Omental fat pad (tissue), 4 donors: ENCODE results near the gene STUM. TPM values are rescaled to one million over a fixed set of nuclear protein-coding genes. Genes with fewer than 3 reads are reported as not detected.
A peak's percentile ranks its signal among the peaks of the same experiment; 100 is the strongest.
"Not testable (repeated sequence)": the region's sequence is repeated elsewhere in the genome, so short reads cannot be mapped to it uniquely, and the experiment has no call there.

Experiments
- ATAC-seq: fragments of 150-250 bp; one replicate; pipeline ENCODE4 v1.9.1; 2016; ENCODE audit warnings: mild to moderate bottlenecking, moderate library complexity; ENCODE audit not compliant: low FRiP score
- DNase-seq: peaks from one replicate; pipeline ENCODE4 v3.0.0-alpha.2; 2019; ENCODE audit warnings: low spot score
- total RNA-seq, 4 donors: library from RNA; depleted of rRNA; stranded (reverse); fragments of >200 nt; gene quantifications; one replicate each; pipeline ENCODE4 v1.1.0, GENCODE V29; 2016
- TF ChIP-seq, protein P1 (sequence below), 3 donors: fragments of 450-650 bp; IDR thresholded peaks; one replicate each; pipeline ENCODE4 v1.5.1; 2016 to 2017; ENCODE audit warnings: antibody characterized with exemption in 3 of 3, mild to moderate bottlenecking in 3 of 3, moderate library complexity in 2 of 3

The STUM gene, protein sequence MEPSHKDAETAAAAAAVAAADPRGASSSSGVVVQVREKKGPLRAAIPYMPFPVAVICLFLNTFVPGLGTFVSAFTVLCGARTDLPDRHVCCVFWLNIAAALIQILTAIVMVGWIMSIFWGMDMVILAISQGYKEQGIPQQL
- total RNA-seq: 1 to 10 TPM; 1.9 to 2.8 (median 2.2) TPM

DNA sequence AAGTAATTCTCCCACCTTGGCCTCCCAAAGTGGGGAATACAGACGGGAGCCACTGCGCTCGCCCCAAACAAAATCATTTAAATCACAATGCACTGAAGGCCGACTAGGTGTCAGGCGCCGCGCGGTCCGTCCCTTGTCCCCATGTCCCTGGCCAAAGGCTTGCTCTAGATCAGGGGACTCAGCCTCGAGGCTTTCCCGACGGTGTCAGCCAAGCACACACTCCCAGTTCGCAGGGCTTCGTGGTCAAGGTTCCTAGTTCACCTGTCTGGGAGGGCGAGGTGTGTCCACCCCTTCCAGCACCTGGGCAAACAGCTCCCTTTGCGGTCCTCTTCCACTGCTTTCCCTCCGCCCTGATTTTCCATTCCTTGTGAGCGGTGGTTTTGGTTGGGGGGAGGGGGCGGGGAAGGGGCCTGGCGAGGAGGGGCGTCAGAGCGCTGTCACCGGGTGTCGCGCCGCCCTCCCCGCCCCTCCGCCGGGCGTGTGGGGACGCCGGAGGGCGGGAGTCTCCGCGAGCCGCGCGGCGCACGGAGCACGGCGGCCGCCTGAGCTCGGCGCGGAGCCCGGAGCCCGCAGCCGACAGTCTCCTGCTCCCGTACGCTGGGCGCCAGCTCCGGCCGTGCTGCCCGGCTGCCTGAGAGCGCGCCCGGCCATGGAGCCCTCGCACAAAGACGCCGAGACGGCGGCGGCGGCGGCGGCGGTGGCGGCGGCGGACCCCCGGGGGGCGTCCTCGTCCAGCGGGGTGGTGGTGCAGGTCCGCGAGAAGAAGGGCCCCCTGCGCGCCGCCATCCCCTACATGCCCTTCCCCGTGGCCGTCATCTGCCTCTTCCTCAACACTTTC lies at the start of gene STUM:
Gene STUM (plus strand): TSS at position 509 of the 838 bp plus-strand sequence. CDS start 141 bp downstream, at position 650.
- ATAC-seq (peak; percentile 61), DNase-seq (no peak)
- TF ChIP-seq, protein P1, sequence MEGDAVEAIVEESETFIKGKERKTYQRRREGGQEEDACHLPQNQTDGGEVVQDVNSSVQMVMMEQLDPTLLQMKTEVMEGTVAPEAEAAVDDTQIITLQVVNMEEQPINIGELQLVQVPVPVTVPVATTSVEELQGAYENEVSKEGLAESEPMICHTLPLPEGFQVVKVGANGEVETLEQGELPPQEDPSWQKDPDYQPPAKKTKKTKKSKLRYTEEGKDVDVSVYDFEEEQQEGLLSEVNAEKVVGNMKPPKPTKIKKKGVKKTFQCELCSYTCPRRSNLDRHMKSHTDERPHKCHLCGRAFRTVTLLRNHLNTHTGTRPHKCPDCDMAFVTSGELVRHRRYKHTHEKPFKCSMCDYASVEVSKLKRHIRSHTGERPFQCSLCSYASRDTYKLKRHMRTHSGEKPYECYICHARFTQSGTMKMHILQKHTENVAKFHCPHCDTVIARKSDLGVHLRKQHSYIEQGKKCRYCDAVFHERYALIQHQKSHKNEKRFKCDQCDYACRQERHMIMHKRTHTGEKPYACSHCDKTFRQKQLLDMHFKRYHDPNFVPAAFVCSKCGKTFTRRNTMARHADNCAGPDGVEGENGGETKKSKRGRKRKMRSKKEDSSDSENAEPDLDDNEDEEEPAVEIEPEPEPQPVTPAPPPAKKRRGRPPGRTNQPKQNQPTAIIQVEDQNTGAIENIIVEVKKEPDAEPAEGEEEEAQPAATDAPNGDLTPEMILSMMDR (IDR thresholded peaks at IDR 0.05): no peak

DNA sequence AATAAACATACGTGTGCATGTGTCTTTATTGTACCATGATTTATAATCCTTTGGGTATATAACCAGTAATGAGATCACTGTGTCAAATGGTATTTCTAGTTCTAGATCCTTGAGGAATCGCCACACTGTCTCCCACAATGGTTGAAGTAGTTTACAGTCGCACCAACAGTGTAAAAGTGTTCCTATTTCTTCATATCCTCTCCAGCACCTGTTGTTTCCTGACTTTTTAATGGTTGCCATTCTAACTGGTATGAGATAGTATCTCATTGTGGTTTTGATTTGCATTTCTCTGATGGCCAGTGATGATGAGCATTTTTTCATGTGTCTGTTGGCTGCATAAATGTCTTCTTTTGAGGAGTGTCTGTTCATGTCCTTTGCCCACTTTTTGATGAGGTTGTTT lies 48.9 kb upstream of the STUM start:
- ATAC-seq, DNase-seq: not testable (repeated sequence)

DNA sequence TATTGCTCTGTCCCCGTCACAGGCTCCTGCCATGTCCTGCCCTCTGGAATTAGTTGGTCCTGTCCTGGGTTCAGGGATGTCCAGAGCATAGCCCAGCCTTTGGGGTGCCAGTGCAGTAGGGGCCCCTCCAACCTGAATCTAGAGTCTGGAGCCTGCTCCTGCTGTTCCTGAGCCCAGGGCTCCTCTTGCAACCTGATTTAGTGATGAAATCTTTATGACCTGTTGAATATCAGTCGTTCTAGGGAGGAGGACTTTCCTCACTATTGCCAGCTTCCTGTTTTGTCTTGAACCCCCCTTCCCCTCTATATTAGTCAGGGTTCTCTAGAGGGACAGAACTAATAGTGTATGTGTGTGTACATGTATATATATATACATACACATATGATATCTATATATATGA lies 42.5 kb upstream of the STUM start:
- DNase-seq (no peak), ATAC-seq (no peak)
- TF ChIP-seq, protein P1 (IDR thresholded peaks at IDR 0.05): no peak

DNA sequence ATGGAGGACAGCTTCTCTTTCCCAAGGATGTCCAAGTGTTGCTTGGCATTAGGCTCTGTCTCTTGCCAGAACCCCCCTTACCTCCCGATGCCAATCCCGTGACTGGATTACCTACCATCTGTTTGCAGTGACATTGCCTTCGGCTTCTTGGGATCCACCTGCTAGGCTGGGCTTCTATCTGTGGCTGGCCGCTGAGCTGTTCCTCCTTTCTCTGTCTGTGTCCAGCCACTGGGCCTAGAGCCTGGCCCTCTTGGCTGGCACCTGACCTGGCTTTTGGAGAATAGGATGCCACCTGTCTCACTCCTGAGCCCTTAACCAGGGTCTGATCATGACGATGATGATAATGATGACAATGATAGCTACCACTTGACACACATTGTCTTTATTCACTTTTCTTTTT lies 41.6 kb upstream of the STUM start:
- ATAC-seq: no peak
- DNase-seq: no peak
- TF ChIP-seq, protein P1 (IDR thresholded peaks at IDR 0.05): no peak

DNA sequence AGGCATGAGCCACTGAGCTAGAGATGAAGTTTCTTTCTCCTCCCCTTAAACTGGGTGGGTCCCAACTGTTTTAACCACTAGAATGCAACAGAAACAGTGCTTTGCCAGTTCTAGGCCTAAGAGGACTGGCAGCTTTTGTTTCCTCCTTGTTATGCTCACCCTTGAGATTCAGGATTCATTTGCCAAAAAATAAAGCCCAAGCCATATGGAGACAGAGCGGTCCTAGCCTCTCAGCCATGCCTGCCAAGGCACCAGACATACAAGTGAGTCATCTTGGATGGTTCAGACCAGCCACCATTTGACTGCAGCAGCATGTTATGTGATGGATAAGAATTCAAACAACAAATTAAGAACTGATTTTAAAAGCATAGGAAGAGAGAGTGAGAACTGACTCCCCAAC lies 38.1 kb upstream of the STUM start:
- ATAC-seq (no peak), DNase-seq (no peak)
- TF ChIP-seq, protein P1 (IDR thresholded peaks at IDR 0.05): no peak

DNA sequence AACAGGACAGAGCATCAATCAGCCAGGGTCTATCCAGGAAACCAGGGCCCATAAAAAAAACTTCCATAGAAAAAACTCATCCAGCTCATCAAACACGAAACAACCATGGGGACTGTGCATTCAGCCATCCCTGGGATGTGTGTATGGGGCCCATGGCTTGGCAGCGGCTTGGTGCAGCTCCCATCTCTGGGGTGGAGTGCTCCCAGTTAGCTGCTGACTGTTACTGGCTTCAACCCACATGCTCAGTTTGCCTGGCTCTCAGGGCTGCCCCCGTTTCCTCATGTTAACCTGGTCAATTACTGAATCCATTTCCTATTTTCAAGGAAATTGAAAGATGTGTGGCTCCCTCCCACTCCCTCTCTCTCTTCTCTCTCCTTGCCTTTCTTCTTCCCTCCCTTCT lies 37.3 kb upstream of the STUM start:
- TF ChIP-seq, protein P1 (IDR thresholded peaks at IDR 0.05): no peak
- ATAC-seq: no peak
- no peak for DNase-seq

DNA sequence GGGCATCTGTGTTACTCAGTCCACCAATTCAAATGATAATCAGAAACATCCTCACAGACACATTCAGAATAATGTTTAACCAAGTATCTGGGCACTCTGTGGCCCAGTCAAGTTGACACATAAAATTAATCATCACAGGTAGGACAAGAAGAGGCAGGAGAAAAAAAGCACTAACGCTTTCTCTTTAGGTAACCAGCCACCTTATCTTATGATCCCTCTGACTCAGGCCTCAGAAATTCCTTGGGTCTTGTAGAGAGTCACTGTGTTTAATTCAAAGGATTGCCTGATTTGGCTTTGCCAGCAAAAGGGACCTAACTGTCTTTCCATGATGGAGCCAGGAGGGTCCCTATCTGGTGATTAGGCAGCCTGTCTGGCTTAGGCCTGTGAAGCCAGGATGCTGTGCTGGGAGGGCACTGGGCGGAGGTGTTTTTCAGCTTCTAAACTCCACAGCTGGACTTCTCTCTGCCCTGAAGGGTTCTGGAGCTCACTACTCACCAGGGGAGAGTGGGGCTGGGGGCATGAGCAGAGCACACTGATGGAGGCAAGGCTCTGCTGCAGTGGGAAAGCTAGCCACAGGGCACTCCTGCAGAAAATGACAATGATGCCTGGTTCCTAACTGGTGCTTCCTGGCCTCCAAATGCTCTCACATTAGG lies 36.4 kb upstream of the STUM start:
- ATAC-seq (no peak), DNase-seq (no peak)
- TF ChIP-seq, protein P1 (IDR thresholded peaks at IDR 0.05): no peak
